Fibroblast of villous mesenchyme (primary cell): ENCODE measurements around the gene MAP3K10. TPM values are rescaled to one million over a fixed set of nuclear protein-coding genes. Genes with fewer than 3 reads are reported as not detected.

Experiments used
- DNase-seq: peaks from one replicate; pipeline ENCODE4 v3.0.0-alpha.2; 2010; ENCODE audit warnings: low read depth
- H3K4me3 ChIP-seq: 2 replicates; pipeline ENCODE4 v1.5.1; 2011; ENCODE audit warnings: low read depth, mild to moderate bottlenecking, low read length
- total RNA-seq: library from RNA; depleted of rRNA; stranded (reverse); fragments of >200 nt; gene quantifications from 2 replicates; pipeline ENCODE4 v1.2.3, GENCODE V29; 2012
- TF ChIP-seq, protein P1 (sequence below): IDR thresholded peaks from 2 replicates; pipeline ENCODE4 v1.5.1; 2012; ENCODE audit warnings: low read depth, mild to moderate bottlenecking, low read length; ENCODE audit not compliant: insufficient read depth

The MAP3K10 gene
- total RNA-seq, 1 donor: 8.6 TPM

DNA sequence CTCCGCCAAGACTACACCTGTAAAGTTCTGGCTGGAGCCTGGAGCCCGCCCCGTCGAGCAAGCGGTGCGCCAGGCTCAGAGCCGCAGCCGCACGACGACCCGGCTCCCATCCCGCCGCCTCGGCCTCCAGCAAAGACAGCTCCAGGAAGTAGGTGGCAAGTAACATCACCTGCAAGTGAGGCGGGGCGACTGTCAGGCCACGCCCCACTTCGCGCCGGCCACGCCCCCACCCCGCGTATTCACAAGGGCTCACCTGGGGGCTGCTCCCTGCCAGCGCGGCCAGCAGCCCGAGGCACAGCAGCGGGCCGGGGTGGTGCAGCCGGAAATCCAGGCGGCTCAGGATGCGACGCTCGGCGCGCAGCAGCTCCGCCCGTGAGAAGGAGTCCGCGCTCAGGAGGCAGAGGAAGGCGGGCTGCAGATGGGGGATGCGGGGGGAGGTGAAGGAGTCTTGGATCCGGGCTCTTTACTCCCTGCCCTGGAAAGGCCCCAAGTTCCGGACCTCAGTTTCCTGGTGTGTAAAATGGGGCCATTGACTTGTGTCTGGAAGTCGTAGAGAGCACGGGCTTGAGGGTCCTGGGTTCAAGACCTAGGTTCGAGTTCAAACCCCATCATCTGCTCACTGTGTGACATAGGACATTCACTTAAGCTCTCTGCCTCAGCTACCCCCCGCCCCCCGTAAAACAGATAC lies 32.1 kb downstream of the MAP3K10 start:
- H3K4me3 ChIP-seq: no peak overlapping the region
- TF ChIP-seq, protein P1, sequence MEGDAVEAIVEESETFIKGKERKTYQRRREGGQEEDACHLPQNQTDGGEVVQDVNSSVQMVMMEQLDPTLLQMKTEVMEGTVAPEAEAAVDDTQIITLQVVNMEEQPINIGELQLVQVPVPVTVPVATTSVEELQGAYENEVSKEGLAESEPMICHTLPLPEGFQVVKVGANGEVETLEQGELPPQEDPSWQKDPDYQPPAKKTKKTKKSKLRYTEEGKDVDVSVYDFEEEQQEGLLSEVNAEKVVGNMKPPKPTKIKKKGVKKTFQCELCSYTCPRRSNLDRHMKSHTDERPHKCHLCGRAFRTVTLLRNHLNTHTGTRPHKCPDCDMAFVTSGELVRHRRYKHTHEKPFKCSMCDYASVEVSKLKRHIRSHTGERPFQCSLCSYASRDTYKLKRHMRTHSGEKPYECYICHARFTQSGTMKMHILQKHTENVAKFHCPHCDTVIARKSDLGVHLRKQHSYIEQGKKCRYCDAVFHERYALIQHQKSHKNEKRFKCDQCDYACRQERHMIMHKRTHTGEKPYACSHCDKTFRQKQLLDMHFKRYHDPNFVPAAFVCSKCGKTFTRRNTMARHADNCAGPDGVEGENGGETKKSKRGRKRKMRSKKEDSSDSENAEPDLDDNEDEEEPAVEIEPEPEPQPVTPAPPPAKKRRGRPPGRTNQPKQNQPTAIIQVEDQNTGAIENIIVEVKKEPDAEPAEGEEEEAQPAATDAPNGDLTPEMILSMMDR: no peak
- no peak for DNase-seq

DNA sequence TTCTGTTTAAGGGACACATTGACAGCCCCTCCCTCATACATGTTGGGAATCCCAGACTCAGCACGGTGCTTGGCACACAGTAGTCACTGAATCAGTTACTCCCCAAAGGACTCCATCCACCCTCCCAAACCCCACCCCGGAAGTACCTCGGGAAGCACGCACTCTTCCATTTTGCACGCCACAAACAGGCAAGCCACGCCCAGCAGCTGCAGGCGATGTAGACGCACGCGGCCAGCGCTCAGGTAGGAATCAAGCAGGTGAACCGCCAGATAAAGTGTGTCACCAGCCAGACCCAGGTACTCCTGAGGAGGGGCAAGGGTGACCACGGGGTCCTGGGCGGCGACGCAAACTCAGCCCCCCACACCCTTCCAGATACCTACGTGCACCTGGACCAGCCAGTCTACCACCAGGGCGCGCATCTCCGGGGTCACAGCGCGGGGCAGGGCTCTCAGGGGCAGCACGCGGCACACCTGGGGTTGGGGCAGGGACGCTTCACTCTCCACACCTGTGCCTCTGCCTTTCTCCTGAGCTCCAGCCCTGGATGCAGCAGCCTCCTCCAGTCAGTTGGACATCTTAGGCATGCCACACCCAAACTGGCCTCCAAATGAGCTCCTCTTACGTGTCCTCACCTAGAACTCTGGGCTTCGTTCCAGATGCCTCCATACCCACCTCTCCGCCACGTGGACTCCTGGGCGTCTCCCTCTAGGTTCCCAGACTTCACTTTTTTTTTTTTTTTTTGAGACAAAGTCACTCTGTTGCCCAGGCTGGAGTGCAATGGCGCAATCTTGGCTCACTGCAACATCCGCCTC lies 33.3 kb downstream of the MAP3K10 start:
- DNase-seq: no peak
- H3K4me3 ChIP-seq: no peak overlapping the region
- TF ChIP-seq, protein P1: no peak

DNA sequence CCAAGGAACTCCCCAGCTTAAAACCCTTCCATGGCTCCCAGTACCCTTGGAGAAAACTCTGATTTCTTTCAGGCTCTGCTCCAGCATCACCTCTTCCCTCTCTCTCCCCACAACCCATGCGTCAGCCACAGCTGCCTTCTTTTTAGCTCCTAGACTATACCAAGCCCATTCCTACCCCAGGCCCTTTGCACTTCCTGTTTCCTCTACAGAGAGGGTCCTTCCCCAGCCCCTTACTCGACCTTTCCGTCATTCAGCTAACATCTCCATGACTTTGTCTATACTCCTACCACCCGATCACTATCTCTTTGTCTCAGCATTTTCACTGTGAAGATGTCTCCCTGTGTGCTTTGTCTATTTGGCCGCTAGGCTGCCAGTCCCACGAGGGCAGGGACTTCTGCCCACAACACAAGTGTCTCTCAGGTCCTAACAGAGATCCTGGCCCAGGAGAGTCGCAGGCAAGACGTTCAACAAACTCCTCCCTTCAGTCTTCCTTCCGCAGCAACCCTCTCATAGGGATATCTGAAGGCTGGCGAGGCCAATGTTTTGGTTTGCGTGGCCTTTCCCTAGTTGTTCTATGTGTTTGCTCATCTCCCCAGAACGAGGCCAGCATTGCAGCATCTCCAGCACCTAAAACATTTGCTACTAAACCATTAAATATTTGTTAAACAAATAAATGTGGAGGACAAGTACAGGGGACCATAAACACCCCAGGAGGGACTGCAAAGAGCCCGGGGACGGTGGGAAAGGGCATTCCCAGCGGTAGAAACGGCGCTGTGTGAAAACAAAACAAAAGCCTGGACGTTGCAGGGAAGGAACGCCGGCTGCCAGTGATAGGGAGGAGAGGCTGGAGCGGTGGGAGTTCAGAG lies 34.4 kb downstream of the MAP3K10 start:
- peak; percentile 60 for DNase-seq

DNA sequence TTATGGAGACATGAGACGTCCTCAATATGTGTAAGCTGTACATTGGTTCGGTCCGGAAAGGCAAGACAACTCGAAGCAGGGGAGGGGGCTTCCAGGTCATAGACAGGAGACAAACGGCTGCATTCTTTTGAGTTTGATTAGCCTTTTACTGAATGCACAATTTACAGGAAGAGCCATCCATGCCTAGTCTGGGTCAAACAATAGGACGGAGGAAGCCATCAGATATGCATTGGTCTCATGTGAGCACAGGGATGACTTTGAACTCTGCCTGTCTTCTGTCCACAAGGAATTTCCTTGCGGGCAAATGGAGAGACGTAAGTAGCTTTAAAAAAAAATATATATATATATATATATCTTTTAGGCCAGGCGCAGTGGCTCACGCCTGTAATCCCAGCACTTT lies 37.1 kb downstream of the MAP3K10 start:
- no peak for DNase-seq
- TF ChIP-seq, protein P1: no peak
- no peak overlapping the region for H3K4me3 ChIP-seq

More for the DNA sequence above, 34.4 kb downstream of the MAP3K10 start:
- H3K4me3 ChIP-seq: peak overlapping the region; percentile 39
- TF ChIP-seq, protein P1: no peak

DNA sequence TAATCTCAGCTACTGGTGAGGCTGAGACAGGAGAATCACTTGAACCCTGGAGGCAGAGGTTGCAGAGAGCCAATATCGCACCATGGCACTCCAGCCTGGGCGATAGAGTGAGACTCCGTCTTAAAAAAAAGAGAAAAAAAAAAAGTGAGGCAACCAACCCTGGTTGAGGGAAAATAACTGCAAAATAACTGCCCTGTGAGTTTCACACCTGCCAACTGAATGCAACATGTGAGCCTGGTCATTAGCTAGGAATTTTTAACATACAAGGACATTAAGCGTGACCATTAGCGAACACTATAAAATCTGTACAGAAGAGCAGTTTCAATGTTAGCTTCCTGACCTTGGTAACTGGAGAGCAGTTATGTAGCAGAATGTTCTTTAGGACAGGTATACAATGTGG lies 37.6 kb downstream of the MAP3K10 start:
- DNase-seq: no peak
- H3K4me3 ChIP-seq: no peak overlapping the region
- TF ChIP-seq, protein P1: no peak

DNA sequence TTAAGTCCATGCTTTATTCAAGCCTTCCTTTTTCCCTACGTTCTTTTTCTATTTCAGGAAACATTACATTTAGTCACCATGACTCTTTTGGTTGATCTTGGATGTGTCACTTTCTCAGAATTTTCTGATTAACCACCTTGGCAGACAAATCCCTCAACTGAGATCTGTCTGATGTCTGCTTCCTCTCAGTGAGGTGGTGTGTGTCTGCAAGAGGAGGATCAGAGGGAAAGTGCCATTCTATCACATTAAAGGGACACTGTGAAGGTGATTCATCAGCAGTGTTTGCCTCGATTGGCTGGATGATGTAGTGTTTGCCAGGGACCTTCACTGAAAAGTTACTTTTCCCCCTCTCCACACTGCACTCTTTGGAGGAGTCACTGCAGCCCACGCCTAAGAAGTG lies 38.3 kb downstream of the MAP3K10 start:
- TF ChIP-seq, protein P1: no peak
- DNase-seq: no peak
- no peak overlapping the region for H3K4me3 ChIP-seq
